Ovary (tissue), 3 donors: ENCODE data around the gene SLC12A5.

Source experiments
- CTCF ChIP-seq, 3 donors: fragments of 450-650 bp in 2 of 3; fragments of 200-600 bp in 1 of 3; IDR thresholded peaks; one replicate each; pipeline versions ENCODE4 v1.5.1 to v1.8.0; 2016 to 2022; ENCODE audit warnings: antibody characterized with exemption in 3 of 3, mild to moderate bottlenecking in 1 of 3
- POLR2A ChIP-seq: fragments of 450-650 bp; IDR thresholded peaks from one replicate; pipeline ENCODE4 v1.6.1; 2017; ENCODE audit warnings: antibody characterized with exemption, mild to moderate bottlenecking, moderate library complexity
- donor health status: DM: no; HTN: no; CAD: no.

DNA sequence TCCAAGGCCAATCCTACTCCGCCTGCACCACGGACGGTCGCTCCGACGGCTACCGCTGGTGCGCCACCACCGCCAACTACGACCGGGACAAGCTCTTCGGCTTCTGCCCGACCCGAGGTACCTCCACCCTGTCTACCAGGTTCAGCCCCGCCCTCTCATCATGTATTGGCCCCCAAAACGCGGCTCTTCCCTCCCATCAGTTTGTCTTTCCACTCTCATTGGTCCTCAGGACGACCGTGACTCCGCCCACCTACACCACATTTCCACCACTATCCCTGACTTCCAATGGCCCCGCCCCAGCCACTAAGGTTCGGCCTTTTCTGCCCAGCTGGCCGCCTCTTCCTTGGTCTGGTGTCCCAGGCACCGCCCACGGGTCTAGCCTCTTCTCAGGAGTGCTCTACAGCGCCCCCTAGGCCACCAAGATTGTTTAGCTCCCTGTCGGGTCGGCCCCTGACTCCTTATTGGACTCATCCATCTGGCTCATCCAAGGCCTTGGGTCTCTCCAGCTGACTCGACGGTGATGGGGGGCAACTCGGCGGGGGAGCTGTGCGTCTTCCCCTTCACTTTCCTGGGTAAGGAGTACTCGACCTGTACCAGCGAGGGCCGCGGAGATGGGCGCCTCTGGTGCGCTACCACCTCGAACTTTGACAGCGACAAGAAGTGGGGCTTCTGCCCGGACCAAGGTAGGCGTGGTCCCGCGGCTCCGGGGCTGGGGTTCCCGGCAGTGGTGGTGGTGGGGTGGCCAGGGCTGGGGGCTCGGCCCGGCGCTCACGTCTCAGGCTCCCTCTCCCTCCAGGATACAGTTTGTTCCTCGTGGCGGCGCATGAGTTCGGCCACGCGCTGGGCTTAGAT is 17.2 kb upstream of the SLC12A5 start:
- TF ChIP-seq CTCF (IDR thresholded peaks at IDR 0.05) (no peak), POLR2A (no peak)
